GM21737 (cell line): ENCODE data around the gene GATD1.

Experiments used
- ATAC-seq: cut with Tn5 transposase; IDR thresholded peaks from one replicate; pipeline ENCODE4 v1.9.1; 2021; ENCODE audit warnings: mild to moderate bottlenecking, moderate library complexity; ENCODE audit not compliant: unreplicated experiment

Gene GATD1, protein sequence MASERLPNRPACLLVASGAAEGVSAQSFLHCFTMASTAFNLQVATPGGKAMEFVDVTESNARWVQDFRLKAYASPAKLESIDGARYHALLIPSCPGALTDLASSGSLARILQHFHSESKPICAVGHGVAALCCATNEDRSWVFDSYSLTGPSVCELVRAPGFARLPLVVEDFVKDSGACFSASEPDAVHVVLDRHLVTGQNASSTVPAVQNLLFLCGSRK

DNA sequence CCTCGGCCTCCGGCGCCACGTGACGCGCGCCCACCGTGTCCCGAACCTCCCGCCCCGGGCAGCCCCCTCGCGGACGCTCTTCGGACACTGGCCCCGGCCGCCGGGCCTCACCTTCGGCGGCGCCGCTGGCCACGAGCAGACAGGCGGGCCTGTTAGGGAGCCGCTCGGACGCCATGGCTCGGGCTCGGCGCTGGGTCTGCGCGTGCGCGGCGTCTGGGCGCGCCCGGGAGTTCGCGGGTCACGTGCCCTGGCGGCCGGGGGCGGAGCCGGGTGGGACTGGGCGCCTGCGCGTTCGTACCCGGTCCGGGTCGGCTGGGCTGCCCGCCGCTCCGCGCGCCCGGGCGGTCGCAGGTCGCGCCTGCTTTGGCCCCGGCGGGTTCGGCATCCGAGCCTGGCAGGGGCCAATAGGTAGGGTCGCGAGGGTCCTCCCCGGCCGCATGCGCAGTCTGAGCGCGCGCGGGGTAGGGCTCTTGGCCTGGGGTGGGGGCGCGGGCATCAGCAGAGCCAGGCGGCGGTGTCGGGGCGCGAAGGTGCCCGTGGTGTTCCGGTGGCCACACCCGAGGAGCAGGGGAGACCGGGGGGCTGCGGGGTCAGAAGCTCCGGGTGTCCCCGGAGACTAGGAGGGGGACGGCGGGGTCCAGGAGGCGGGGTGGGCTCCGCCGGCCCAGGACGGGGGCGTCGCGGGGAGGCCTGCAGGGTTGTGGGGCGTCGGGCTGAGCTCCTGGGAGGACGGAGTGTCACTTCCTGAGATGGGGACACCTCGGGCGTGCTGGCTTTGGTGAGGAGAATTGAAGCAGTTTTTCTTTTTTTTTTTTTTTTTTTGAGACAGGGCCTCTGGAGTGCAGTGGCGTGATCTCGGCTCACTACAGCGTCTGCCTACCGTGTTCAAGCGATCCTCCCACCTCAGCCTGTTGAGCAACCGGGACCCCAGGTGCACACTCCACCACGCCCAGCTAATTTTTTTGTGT, at the start of gene GATD1:
Gene GATD1, minus strand, starts transcription at position 200 of the 968 bp plus-strand sequence. Its CDS starts 25 bp downstream, at position 175.
- peak; percentile 62 for ATAC-seq

DNA sequence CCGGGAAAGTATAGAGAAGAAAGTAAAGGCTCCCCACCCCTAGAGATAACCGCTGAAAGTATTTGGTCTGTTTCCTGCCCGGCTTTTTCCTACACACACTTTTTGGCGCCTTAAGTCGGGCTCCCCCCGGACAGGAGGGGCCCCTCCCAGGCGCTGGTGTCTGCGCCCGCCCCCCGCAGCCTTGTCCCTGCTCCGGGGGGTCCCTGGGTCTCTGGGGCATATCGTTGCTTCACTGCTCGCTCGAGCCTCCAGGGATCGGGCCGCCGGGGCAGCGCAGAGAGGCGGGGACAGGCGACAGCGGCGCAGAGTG, 49.5 kb upstream of the GATD1 start:
- no peak for ATAC-seq

DNA sequence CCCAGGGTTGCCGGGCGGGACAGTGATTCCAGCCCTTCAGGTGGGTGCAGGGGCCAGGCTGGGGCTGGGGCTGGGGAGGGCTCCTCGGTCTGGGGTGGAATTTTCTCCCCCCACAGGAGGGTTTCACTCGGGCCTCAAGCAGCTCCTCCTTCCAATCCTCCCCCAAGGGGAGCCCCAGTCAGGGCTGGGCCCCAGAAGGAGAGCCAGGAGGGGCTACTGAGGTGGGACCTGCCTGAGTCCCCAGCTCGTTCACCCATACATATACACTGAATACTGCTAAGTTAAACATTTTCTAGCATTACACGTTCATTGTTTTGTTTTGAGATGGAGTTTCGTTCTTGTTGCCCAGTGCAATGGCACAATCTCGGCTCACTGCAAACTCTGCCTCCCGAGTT, 48.9 kb upstream of the GATD1 start:
- no peak for ATAC-seq

DNA sequence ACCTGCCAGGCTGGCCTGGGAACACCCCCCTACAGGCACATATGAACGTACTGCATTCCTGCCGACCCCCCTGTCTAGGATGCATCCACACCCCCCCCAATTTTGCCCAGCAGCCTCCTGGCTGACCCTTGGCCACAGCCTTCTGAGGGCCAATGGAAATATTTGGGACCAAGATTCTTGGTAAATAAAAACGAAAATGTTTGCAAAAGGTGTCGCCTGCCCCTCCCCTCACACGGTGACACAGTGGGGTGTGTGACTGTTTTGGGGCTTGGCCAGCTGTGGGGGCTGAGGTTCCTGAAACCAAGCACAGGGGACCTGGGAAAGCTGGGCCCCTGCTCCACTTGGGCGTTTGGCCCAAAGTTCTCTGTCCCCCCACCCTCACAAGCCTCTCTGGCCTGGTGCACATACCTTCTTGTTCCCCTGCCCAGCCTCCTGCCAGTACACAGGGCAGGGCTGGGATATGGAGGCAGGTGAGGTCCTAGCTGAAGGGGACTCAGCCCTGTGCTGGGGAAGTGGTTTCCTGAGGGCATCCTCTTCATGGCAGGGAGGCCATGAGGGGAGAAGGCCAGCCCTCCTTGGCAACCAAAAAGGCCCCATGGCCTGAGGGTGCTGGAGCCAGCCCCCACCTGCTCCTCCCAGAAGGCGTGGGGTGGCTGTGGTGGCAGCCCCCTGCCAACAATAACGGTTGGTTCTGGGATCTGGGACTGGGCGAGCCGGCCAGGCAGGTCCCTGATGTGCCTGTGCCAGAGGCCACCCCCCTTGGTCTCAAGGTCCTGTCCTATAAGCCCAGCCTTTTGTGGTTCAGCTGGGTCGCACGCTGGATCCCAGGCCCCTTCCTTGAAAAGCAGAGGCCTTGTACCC, 48.3 kb upstream of the GATD1 start:
- ATAC-seq = no peak

DNA sequence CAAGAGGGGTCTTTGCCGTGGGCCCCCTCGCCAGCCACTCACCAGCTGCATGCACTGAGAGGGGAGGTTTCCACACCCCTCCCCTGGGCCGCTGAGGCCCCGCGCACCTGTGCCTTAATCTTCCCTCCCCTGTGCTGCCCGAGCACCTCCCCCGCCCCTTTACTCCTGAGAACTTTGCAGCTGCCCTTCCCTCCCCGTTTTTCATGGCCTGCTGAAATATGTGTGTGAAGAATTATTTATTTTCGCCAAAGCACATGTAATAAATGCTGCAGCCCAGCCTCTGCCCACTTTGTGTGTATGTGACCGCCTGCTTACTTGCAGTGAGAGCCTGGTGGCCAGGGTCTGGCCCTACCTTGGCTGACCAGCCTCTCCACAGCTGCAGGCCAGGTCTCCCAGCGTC, 47.7 kb upstream of the GATD1 start:
- ATAC-seq = no peak

DNA sequence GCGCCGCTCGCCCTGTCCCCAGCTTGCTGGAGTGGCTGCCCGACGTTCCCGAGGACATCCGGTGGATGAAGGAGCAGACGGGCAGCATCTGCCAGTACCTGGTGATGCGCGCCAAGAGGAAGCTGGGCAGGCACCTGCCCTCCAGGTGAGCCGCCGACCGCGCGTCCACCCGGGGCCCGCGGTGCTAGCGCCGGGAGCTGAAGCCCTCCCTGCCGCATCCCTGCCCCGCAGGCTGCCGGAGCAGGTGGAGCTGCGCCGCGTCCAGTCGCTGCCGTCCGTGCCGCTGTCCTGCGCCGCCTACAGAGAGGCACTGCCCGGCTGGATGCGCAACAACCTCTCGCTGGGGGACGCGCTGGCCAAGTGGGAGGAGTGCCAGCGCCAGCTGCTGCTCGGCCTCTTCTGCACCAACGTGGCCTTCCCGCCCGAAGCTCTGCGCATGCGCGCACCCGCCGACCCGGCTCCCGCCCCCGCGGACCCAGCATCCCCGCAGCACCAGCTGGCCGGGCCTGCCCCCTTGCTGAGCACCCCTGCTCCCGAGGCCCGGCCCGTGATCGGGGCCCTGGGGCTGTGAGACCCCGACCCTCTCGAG, 47.1 kb upstream of the GATD1 start:
- ATAC-seq = no peak

DNA sequence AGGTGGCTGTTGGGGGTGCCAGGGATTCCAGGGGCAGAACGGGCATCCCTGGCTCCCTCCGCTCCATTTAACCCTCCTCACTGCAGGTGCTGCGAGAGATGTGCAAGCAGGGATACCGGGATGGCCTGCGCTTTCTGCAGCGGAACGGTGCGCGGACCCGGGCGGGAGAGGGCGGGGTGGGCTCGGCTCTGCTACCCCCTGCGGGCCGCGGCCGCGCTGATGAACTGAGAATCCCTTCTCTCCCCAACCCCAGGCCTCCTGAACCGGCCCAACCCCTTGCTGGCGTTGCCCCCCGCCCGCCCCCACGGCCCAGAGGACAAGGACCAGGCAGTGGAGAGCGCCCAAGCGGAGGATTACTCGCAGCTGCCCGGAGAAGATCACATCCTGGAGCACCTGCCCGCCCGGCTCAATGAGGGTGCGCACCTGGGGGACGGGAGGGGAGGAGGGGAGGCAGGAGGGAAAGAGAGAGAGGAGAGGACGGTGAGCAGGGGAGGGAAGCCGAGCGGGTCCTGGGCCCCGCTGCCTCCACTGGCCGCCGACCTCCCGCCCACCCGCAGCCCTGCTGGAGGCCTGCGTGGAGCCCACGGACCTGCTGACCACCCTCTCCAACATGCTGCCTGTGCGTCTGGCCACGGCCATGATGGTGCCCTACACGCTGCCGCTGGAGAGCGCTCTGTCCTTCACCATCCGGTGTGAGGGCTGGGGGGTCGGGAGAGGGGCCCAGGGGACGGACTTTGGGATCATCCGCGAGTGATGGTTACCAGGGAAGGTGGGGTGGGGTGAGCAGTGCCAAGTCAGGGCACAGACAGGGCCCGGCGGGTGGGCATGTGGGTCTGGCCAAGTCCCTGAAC, 46.4 kb upstream of the GATD1 start:
- ATAC-seq = no peak

DNA sequence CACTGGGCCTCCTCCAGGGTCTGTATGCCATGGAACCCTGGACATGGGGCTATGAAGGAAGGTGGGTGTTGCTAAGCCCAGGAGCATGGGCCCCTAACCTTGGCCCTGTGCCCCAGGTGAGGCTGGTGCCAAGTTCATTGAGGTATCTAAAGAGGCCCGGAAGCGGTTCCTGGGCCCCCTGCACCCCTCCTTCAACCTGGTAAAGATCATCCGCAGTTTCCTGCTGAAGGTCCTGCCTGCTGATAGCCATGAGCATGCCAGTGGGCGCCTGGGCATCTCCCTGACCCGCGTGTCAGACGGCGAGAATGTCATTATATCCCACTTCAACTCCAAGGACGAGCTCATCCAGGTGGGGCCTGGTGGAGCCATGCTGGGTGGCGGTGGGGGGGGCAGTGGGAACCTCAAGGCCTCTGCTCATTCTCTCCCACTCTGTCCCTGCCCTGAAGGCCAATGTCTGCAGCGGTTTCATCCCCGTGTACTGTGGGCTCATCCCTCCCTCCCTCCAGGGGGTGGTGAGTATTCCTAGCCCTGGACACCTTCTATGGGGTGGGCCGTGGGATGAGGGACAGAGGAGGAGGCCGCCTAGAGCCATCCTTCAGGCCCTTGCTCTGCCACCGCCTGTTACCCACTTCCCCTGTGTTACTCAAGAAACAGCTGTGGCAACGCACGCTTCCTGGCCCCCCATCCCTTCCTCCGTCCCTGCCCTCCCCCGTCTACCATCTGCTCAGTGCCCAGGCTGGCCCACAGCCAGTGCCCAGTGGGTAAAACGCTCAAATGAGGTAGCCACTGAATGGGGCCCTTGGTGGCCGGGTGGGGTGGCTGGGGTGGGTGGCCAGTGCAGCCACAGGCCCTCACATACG, 44.5 kb upstream of the GATD1 start:
- no peak for ATAC-seq

DNA sequence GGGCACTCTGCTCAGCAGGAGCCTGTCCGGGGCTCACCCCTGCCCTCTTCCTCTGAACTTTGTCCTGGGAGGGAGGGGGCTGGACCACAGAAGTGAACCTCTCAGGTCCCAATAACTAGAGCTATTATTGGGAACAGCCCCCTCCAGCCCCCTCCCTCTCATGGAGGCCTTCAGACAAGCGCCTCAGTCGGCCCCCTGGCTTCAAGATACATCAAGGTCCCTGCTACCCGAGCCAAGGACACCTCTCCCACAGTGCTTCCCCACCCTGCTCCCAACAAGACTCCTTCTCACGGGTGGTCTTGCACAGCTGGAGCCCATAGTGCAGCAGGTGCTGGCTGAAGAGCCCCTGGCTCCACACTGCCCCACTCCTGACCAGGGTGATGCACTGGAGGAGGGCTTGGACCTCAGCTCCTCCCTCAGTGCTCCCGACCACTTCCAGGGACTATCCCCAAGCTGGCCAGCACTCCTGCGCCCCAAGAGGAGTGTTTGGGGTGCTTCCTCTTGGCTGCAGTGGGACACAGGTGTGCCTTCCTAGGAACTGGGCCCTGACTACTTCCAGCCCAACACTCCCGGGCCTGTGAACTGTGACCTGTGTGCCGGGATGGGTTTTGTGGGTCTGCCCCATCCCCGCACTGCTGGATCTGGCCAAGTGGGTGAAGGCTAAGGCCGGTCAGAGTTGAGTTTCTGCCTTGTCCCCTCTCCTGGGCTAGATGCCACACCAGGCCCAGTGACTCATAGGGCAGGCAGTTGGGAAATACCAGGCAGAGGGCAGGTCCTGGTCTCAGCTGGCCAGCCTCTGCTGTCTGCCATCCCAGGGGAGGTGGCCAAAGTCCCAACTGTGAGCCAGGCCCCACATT, 43.6 kb upstream of the GATD1 start:
- ATAC-seq = no peak

DNA sequence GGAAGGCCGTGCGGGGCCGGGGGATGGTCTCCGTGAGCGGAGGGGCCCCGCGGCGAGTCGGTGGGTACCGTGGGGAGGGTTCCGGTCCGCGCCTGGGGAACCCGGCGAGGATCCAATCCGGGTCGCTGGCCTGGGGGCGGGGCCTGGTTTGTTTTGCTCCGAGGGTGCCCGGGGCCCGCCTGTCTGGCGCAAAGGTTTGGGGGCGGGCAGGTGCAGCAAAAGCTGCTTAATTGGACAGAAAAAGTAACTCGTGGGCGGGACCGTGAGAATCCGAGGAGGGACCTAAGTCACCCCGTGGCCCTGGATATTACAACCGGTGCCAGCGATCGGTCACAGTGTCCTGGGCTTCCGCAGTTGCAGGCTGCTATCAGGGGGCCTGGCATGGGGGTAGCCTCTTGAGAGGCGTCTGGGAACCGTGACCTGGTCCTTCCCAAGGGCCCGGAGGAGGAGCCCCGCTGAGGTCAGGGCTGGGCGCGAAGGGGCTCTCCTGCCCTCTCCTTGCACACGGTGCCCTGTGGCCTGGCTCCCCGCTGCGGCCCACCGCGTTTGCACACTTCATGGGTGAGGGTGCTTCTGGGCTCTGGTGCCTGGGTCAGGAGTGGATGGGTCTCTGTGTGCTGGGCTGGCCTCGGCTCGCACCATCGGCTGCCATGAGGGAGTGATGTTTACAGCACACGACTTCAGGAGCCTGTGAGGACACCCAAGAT, 42.8 kb upstream of the GATD1 start:
- peak; percentile 51 for ATAC-seq

DNA sequence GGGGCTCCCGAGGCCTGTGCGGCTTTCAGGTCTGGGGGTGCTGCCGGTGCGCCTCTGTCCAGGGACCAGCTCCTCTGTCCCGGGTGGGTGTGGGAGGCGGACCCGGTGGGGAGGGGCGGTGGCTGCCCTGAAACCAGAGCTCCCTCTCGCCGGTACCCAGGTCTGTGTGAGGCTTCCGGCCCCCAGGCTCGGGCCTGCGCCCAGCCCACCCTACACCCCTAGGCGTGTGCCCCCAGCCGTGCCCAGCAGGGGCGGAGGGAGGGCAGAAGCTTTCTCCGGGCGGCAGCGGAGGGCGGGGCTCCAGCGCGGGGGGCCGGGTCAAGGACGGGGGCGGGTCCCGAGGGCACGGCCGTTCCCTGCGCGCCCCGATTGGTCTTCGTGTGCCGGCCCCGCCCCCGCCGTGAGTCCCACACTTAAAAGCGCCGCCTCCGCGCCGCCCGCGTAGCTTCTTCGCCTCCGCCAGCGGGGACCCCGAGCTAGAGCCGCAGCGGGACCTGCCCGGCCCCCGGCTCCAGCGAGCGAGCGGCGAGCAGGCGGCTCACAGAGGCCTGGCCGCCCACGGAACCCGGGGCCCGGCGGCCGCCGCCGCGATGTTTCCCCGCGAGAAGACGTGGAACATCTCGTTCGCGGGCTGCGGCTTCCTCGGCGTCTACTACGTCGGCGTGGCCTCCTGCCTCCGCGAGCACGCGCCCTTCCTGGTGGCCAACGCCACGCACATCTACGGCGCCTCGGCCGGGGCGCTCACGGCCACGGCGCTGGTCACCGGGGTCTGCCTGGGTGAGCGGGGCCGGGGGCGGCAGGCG, 42.0 kb upstream of the GATD1 start:
- peak; percentile 49 for ATAC-seq

DNA sequence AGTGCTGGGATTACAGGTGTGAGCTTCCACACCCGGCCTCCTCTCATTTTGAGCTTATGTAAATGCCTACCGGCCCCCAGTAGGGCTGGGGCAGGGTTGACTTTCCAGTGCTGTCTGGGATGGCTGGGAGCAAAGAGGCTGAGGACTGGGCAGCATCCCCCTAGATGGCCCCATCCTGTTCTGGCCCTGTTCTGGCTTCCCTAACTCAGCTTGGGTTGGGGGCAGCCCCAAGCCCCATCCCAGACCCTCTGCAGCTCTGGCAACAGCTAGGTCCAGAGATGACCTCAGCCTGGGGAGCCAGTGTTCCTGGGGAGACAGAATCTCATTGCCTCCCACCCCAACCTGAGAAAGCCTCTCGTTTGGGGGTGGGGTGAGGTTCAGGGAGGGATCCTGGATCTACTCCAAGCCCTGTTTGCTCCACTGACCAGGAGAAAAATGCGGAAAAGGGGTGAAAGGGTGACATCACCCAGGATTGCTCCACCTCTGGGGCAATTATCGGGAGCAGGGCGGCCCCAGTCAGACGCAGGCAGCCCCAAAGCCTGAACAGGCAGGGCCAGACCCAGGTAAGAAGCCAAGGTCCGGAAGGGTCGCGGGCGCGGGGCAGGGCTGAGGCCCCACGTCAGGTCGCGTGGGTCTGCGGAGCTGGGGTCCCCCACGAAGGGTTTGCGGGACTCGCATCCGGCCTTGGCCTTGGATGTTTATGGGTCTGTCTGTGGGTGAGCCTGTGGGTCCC, 41.3 kb upstream of the GATD1 start, which contains the start of gene PNPLA2:
Gene PNPLA2, plus strand, starts transcription at position 519 of the 733 bp plus-strand sequence. CDS start 805 bp downstream, outside the sequence.
- peak; percentile 4 for ATAC-seq

DNA sequence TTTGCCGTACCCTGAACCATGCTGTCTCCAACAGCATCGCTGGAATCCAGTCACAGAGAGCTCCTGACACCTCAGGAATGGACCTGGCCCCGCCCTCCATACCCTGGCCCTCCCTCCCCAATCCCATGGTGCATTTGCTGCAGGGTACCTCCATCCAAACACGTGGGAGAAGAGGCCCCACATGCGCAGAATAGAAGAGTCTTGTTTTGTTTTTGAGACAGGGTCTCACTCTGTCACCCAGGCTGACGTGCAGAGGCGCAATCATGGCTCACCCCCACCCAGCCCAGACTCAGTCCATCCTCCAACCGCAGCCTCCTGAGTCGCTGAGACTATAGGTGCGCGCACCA, 39.1 kb upstream of the GATD1 start:
- ATAC-seq = no peak

DNA sequence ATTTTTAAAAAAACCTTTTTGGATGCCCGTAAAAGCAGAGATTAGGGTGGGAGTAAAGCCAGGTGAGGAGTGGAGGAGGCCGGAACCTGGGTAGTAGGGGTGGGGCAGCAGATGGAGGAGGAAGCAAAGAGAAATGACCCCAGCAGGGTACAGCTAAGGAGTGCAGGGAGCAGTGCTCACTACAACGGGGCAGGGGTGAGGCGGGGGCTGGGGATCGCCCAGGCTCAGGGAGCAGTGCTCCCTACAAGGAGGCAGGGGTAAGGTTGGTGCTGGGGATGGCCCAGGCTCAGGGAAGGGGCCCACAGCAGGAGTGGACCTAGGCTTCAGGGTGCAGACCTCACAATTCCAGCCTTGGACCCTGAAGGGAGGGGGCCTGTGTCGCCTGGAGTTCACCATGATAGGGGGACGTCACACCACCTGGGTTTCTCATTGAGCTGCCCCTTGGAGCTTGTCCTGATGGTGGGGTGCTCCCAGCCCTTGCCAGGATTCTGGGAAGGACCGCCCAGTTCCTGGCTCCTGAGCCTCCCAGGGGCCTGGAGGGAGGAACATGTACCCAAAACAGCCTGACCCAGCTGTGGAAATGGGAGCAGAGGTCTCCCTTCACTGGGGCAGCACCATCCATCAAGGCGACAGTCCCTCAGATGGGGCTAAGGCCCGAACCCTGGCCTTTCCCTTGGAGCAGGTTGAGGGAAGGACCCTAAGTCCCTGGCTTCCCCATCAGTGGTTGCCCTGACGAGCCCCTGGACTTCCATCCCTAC, 38.6 kb upstream of the GATD1 start:
- ATAC-seq = no peak

DNA sequence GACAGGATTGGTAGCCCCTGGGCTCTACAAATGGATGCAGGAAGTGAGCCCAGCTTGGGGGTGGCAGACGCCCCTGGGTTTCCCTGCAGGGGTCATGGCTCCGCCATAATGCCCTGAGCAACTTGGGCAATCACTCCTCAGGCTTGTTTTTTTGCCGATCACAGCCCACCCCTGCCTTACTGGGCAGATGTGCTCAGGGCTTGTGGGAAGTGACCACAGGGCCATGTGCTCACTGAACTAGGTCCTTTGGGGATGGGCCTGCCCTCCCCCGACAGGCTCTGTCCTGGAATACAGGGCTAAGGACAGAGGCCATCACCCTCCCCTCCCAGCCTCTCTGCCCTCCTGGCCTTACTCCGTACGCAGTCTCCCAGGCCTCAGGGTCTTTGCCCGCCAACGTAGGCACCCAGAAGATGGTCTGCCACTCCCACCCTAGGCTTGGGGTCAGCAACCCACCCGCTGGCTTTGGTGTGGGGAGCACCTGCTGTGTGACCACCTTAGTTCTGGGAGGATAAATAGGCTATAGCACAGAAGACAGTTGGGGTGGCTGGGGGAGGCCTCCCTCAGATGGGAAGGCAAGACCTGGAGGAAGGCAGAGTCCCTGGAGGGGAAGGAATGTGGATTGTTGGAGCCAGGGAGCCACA, 36.3 kb upstream of the GATD1 start:
- ATAC-seq = no peak
